HG03571 (cell line): ENCODE data around the gene GJD3.

Experiments
- ATAC-seq: cut with Tn5 transposase; IDR thresholded peaks from one replicate; pipeline ENCODE4 v1.9.1; 2021; ENCODE audit not compliant: unreplicated experiment

GJD3 gene

GRCh38 chr17:40326014-40326831 is 38.3 kb downstream of the GJD3 start:
- no peak for ATAC-seq

DNA sequence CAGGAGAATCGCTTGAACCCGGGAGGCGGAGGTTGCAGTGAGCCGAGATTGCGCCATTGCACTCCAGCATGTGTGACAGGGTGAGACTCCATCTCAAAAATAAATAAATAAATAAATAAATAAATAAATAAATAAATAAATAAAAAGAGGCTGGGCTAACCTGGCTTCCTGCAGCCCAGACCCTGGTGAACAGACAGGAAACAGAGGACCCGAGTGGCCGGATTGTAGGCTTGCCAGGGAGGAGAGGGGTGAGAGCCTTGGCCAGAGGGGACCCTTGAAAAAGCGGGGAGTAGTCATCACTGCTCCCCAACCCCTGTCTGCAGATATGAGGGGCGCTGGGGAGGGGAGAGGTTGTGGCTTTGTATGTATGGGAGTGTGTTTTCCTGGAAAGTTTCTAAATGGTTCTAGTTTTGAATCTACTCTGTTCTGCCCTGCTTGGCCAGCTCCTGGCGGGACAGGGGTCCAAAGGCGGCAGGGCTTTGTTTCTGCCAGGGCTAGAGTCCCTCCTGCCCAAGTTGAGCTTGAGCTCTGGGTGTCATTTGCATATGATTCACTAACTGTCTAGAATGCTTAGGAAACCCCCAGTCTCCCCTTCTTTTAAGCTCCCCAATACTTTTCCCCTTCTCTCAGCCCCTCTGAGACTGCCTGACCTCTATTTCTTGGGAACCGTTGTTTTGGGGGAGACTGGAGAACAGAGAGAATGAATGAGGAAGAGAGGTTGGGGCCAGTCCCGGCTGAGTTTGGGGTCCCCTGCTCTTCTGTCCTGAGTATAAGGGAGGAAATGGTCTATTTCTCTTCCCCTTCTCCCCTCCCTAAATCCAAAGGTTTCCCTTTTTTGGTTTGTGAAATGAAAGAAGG is 39.2 kb downstream of the GJD3 start:
- no peak for ATAC-seq

GRCh38 chr17:40323391-40324381 is 40.9 kb downstream of the GJD3 start:
- no peak for ATAC-seq

- ATAC-seq = peak; percentile 25
These were observed 41.9 kb downstream of the GJD3 start for GRCh38 chr17:40322358-40323315.

GRCh38 chr17:40321961-40322357 is 42.6 kb downstream of the GJD3 start:
- no peak for ATAC-seq

- ATAC-seq = no peak
These were observed 43.0 kb downstream of the GJD3 start for GRCh38 chr17:40321524-40321929.

DNA sequence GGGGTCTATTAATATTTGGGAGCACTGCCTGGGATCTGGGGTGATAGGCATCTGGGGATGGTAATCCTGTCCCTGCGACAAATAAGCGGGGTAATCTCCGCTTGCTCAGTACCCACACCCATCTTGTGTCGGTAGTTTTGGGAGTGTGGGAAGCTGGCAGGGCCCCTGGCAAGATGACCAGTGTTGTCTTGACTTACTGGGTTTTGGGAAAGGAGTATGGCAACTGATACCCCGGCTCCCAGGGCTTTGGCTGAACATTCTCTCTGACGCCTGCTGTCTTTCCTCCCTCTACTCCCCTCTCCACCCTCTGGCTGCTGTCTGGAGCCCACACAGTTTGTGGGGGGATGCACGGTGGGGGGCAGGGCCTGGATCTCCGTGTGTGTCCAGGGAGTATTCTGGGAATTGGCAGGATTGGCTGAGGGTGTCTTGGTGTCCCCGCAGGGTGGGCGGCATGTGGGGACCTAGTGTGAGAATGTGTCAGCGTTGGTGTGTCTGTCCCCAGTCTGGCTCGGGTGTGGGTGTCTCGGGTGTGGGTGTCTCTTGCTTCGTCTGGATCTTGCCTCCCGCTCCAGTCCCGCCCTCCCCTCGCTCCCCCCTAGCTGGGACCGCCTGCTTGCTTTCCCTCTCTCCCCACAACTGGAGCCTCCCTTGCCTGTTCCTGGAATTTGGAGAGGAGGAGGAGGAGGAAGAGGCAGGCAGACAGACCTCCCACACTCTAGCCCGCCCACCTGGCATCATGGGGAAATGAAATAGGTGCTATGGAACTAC is 43.6 kb downstream of the GJD3 start:
- no peak for ATAC-seq

DNA sequence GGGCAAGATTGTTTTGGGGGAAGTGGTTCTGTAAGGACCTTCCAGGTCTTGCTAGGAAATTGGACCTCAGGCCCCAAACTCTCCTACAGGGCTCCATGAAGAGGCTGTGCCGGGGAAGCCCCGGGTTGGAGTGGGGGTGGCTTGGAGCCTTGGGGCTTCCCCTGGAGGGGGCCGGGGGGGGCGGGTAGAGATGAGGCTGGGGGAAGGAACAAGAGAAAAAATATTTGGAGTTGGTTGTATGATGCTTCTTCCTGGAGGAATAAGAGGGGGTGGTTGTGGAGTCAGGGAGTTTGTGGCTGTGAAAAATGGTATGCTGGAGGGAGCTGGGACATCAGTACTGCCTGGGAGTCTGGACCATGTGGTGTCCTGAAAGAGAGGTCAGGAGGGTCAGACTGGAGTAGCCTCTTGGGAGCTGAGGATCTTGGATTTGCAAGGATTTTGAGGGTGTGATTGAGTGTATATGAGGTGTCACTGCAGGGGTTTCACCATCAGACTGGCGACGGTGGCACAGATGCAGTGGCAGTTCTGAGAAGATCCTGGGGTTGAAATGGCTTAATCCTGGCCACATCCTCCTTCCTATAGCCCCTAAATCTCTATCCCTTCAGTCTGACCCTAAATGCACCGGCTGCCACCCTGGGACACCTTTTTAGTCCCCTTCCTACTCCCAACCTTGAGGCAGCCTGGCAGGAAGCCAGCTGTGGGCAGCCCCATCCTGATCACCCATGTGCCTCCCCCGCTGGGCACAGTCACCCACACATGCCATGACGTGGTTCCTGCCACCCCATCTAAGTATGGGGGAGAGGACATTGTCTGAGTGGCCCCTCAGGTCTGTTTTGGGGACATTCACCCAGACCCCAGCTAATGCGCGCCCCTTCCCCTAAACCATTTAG is 44.6 kb downstream of the GJD3 start:
- ATAC-seq = no peak

DNA sequence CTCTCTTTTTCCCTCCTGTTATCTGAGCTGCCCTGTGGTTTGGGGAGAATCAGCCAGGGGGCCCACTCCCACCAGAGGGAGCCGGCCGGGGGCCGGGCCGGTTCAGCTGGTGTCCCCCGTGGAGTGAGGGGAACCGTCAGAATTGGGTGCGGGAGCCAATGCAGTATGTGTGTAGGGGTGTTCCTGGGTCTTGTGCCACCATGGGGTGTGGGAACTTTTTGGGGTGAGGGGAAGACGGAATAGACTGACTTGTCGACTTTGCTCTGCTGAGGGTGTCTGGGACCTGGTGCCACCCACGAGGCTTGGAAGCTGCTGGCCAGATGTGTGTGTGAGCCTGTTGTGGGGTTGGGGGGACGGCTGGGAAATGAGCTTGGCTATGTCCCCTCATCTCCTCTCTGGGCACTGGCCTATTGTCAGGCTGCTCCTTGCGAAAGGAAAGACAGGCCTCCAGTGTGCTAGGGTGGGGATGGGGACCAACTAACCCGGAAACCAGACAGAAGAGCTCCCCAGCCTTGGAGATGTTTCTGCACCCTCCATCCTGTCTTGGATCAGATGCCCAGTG is 45.6 kb downstream of the GJD3 start:
- no peak for ATAC-seq

DNA sequence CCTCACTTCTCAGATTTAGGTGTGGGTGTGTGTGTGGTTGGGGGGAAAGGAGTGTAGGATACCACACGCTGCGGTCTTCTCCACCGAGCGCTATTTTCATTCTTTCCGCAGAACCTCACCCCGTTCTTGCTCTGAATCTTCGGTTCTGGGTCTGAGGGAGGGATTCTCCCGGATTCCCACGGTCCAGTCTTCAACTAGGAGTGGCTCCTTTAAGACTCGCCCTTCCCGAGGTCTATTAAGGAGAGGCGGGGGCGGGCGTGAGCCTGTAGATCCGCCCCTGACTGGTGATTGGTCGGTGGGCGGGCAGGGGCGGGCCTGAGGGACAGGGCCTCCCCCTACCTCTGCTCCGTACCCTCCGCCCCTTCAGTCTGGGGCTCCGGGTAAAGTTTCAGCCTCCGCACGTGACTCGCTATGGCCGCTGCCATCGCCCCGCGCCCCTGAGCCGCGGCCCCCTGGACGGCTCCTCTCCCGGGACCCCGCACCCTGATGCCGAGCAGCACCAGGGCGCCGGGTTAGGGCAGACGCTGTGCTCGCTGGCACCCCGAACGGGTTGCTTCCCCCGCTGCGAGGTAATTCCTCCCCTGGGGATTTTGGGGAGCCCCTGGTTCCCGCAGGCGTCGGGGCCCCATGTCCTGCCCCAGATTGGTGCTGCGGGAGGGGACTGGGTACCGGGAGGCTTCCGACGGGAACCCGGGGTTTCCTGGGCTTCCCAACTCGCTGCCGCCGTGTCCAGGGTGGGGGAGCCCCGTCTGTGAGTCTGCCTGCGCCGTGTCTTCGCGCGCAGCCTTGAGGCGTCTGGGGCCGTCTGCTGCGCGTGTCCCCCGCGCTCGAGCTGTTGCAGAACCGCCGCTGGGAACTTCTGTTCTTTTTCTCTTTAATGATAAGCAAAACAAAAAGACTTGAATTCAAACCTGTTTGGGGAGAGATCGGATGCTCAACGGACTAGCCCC is 46.4 kb downstream of the GJD3 start:
- ATAC-seq = peak; percentile 54

- no peak for ATAC-seq
These were observed 47.1 kb downstream of the GJD3 start for GRCh38 chr17:40317345-40317873.

- ATAC-seq = no peak
These were observed 47.8 kb downstream of the GJD3 start for GRCh38 chr17:40316571-40317344.

GRCh38 chr17:40315678-40316570 is 48.6 kb downstream of the GJD3 start:
- ATAC-seq = no peak

GRCh38 chr17:40315206-40315605 is 49.3 kb downstream of the GJD3 start:
- ATAC-seq = no peak

DNA sequence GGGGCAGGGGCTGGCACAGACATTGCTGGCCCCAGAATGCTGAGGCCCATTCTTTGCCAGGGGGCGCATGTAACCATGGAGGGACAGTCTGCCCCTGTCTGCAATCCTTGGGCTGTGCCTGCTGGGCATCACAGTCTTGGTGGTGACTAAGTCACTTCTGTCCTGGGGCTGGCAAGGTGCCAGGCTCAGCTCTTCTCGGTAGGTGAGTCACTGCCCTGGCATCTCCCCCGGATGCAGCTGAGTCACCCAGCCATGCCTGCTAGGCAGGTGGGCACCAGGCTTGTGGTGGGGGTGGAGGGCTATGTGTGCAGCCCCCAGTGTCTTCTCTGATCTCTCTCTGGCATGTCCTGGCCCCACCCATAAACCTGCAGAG is 50.0 kb downstream of the GJD3 start:
- no peak for ATAC-seq
